Measurements from ENCODE around the gene CRYBA4.

DNA sequence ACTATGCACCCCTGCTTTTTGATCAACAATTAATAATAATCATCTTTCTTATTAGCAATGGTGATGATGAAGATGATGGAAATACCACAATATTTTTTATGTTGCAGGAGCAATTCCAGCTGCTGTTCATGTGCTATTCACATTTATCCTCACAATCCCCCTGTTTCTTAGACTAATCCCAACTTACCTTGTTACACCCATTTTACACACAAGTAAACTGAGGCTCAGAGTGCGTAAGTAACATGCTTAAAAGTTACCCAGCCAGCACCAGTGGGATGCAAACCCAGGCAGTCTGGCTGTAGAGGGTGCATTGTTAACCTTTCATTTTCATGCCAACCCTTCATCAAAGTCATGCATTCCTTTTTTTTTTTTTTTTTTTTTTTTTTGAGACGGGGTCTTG is 1.6 kb upstream of the CRYBA4 start:
- TF ChIP-seq SUZ12 (IDR thresholded peaks at IDR 0.05) = no peak
- TF ChIP-seq FOXA1 (IDR thresholded peaks at IDR 0.05) = no peak
- TF ChIP-seq SP1 (IDR thresholded peaks at IDR 0.05) = no peak
- TF ChIP-seq FOXM1 (IDR thresholded peaks at IDR 0.05; ENCODE audit: borderline replicate concordance) = no peak
- no peak for TF ChIP-seq TARDBP (IDR thresholded peaks at IDR 0.05)
- TF ChIP-seq FOXK2 (IDR thresholded peaks at IDR 0.05) = no peak
- no peak for TF ChIP-seq HDGF (IDR thresholded peaks at IDR 0.05; ENCODE audit: borderline replicate concordance)
- no peak for TF ChIP-seq BHLHE40 (IDR thresholded peaks at IDR 0.05; ENCODE audit: borderline replicate concordance)
- TF ChIP-seq ARNT (IDR thresholded peaks at IDR 0.05) = no peak
- TF ChIP-seq, protein P1, sequence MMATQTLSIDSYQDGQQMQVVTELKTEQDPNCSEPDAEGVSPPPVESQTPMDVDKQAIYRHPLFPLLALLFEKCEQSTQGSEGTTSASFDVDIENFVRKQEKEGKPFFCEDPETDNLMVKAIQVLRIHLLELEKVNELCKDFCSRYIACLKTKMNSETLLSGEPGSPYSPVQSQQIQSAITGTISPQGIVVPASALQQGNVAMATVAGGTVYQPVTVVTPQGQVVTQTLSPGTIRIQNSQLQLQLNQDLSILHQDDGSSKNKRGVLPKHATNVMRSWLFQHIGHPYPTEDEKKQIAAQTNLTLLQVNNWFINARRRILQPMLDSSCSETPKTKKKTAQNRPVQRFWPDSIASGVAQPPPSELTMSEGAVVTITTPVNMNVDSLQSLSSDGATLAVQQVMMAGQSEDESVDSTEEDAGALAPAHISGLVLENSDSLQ (IDR thresholded peaks at IDR 0.05) = no peak
- no peak for TF ChIP-seq NFRKB (IDR thresholded peaks at IDR 0.05)
